Activated CD4-positive, CD25-positive, alpha-beta regulatory T cell (primary cell): ENCODE data around the gene CREBBP.

ENCODE experiments used
- DNase-seq, 4 experiments: peaks; one replicate each; lab custom pipeline; 2025; lab: John Stamatoyannopoulos, UW

Gene CREBBP

GRCh38 chr16:3736116-3736515 lies 144.4 kb downstream of the CREBBP start:
- no peak for DNase-seq

DNA sequence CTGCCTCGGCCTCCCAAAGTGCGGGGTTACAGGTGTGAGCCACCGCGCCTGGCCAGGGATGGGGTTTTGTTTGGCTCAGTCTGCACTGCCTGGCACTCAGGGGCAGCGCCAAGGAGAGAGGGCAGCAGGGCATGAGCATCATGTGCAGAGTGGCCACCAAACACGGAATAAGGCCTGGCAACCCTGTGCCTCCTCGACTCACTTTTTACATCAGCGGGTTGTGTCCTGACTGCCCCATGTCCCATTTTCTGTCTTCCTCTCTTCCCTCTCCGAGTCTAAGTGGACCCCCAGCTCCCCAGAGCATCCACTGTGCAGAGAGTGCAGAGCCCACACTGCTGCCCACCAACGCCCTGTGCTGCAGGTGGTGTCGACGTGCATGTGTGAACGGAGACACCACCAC lies 145.0 kb downstream of the CREBBP start:
- no peak for DNase-seq

- DNase-seq = no peak
Measured at GRCh38 chr16:3734758-3735221, 145.7 kb downstream of the CREBBP start.

DNA sequence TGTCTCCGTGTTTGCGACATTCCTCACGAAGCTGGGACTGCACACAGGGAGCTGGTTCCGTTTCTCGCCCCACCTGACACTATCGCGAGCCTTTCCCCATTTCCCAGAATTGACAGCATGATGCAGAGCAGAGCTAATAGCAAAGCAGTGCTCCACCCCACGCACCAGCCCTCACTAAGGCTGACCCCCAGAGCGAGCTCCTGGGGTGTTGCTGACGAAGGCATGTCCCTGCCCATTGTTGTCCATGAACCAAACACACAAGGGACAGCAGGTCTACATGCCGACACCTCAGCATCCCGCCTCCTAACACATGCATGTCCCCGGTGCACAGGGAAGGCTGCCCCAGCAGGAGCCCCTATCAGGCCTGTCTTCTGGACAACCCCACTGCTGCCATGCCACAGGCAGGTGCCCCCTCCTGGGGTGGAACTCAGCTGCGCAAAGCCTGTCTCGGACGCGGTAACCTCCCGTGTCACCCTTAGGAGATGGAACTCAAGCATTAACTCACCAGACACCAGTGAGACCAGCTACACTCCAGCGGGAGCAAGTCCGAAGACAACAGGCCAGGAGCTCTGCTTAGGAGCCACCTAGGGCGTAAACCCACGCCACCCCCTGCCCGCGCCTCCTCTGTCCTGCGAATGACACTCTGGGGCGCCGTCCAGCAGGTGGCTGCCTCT lies 146.3 kb downstream of the CREBBP start:
- no peak for DNase-seq

GRCh38 chr16:3732171-3732570 lies 148.3 kb downstream of the CREBBP start:
- DNase-seq = no peak

DNA sequence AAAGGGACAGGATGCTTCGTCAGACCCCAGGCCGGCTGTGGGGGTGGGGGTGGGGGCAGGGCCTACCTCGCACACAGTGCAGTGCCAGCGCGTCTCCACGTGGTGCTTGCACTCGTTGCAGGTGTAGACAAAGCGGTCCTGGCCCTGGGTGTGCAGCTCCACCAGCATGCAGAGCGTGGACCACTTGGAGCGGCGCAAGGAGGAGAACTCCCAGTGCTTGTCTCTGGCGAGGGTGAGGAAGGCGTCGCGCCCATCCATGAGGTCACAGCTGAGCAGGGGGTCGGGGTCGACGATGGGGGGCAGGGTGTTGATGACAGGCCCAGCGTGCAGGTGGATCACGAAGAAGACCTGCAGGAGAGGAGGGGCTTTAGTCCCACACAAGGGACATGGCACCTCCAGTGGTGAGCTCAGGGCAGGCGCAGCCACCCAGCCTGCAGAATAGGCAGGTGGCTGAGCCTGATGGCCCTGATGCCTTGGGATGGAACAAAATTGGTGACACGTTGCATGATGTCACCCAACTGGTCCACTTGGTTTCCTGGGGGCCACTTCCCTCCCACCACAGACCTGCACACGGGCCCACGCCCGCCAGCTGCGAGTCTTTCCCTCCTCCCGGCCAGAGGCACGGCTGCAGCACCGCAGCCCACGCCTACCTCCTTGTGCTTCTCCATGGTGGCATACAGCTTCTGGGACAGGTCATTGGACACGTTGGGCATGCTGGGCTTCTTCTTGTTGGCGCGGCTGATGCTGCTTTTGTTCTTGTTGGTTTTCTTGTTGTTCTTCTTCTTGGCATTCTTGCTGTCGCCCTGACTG lies 149.2 kb downstream of the CREBBP start:
- no peak for DNase-seq

DNA sequence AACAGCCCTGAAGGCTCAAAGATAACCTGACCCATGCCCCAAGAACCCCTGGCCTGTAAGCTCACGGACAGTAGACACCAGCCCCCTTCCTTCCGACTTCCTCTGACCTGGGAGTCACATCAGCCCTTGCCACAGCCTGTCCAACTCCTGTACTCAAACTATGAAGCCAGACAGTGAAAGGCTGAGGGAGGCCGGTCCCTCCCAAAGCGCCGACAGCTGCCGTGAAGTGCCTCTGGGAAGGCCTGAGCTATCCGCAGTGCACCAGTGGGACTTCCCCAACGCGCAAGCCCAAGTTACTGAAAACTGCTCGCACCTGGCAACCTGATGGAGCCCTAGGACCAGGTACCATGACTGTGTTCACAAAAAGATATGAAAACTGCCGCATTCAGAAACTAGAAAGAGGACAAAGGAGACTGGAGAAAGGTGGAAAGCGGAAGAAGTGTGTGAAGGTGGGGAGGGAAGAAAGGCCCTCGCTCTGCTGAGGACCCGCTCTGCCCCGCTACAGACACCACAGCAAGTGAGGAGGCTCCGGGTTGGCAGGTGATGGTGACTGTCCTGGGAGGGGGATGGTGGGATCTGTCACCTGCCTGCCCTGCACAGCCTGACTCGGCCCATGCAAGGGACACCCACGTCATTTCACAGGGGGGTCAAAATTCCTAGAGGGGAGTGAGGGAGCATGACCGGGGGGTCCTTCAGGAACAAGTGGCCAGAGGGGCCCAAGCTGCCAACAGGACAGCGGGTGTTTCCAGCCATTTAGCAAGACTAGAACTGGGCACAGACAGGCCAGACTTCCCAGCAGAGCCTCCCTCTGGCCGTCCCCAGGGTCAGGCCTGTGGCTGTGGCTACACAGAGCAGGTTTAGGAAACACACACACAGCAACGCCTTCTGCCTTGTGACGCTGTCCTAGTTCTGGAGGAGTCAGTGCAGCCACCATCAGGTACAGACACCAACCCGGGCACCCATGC lies 150.1 kb downstream of the CREBBP start:
- DNase-seq = no peak

DNA sequence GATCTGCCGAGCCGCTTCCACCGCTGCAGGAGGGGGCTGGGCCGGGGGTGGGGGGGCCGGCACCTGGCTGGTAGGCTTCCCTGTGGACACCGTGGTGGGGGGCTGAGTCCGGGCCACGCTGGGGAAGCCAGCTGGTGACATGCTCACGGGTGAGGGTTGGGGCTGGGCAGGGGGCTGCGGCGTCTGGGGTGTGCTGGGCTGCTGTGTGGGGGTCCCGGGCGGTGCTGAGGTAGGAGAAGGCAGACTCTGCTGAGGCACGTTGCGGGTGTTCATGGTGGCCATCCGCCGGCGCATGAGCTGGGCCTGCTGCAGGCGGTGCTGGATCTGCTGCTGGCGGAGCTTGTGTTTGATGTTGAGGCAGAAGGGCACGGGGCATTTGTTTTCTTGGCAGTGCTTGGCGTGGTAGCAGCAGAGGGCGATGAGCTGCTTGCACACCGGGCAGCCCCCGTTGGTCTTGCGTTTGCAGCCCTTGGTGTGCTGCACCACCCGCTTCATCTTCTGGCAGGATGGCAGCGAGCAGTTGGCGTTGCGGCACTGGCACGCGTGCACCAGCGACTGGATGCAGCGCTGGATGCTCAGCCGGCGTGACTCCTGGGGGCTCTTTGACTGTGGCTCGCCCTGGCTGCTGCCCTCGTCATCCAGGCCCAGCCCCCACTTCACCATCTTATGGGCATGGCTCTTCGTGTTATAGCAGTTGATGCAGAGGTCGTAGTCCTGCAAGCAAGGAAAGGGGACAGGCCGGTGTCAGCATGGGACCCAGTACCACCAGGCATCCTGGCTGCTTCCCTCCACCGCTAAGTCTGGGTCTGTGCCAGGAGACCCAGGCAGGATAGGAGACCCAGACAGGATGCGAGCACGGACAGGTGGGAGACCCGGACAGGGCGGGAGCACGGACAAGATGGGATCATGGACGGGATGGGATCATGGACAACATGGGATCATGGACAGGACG lies 151.1 kb downstream of the CREBBP start:
- no peak for DNase-seq

DNA sequence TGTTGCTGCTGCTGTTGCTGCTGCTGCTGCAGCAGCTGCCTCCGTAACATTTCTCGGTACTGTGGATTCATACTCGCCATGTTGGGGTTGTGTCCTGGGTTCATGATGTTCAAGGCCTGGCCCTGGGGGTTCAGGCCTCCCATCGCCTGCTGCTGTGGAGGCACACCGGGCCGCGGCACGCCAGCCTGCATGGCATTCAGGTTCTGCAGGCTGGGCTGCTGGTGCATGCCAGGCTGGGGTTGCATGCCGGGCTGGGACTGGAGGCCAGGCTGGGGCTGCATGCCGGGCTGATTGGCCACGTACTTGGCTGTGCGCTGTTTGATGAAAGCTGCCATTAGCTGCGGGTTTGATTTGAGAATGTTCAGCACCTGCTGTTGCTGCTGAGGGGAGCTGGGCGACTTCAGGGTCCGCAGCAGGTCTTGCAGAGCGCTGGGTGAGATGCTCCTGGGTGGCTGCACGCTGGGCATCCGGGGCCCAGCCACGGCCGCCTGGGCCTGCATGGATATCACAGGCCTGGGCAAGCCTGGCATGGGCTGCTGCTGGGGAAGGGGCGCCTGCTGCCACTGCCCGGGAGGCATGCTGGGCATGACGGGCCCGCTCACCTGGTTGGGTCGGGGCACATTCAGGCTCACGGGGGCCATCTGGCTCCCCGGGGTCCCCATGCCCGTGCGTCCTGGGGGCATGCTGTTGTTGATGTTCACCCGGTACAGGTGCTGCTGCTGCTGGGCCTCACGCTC lies 151.9 kb downstream of the CREBBP start:
- DNase-seq = no peak

DNA sequence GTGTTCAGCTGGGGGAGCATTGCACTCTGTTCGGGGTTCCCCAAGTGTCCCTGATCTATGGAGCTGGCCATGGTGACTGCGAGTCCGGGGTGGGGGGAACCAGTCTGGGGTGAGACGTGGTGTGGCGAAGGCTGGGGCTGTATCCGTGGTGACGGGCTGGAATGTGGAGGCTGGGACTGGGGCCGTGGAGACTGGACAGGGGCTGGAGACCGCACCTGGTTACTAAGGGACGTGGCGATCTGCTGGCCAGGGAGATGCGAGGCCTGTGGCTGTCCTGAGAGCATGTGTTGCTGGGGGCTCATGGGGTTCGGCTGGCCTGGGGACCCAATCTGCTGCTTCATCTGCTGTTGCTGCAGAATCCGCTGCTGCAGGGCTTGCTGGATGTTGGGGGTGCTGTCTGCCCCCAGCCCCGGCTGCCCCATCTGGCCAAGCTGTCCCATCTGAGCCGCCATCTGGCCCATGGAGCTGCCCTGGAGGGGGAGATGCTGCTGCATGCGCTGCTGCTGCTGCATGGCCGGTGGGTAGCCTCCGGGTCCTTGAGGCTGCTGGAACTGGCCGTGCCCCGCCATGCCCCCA lies 152.6 kb downstream of the CREBBP start:
- DNase-seq = no peak

GRCh38 chr16:3726021-3726687 lies 154.4 kb downstream of the CREBBP start:
- DNase-seq = no peak

DNA sequence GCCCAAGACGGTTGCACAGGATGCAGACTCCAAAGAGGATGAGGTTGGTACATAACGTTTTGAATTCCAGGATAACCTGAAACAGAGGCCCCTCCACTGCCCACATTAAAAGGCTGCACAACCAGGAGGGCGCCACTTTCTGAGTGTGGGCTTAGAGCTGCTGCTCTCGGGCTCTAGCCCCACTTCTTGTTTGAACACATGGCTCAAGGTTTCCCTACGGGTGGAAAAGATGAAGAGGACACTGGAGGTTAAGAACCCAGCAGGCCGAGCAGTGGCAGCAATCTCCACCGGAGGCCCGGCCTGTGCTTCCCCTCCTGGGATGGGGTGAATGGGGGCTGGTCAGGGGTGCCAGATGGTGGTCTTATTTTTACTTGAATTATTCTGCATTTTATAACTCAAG lies 155.2 kb downstream of the CREBBP start:
- no peak for DNase-seq

DNA sequence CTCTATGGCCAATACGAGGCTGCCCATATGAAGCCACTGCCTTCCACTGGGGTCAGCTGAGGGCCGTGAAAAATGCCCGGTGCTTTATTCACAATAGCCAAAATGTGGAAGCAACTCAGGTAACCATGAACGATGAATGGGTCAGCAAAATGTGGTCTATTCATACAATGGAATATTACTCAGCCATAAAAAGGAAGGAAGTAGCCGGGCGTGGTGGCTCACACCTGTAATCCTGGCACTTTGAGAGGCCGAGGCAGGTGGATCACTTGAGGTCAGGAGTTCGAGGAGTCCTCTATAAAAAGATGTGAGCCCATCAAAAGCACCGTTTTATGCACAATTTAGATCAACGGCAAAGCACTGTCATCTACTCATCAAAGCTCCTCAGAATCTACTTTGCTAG lies 158.0 kb downstream of the CREBBP start:
- DNase-seq = no peak

- DNase-seq = no peak
Measured at GRCh38 chr16:3720418-3720817, 160.1 kb downstream of the CREBBP start.

- no peak for DNase-seq
Measured at GRCh38 chr16:3718628-3719027, 161.9 kb downstream of the CREBBP start.

- DNase-seq = no peak
Measured at GRCh38 chr16:3718019-3718391, 162.5 kb downstream of the CREBBP start.

- peak; percentile 84 to 89 (median 86) for DNase-seq
Measured at GRCh38 chr16:3717235-3718018, 163.1 kb downstream of the CREBBP start, which contains the start of gene TRAP1. Gene TRAP1 (minus strand): TSS chr16:3717524. CDS start chr16:3717508, 16 bp downstream.

GRCh38 chr16:3716831-3717234 lies 163.7 kb downstream of the CREBBP start:
- DNase-seq = peak in 1 of 4 experiments; percentile 41

- no peak for DNase-seq
Measured at GRCh38 chr16:3715430-3715829, 165.1 kb downstream of the CREBBP start.
